ENCODE measurements around the gene USP53.

USP53 gene

DNA sequence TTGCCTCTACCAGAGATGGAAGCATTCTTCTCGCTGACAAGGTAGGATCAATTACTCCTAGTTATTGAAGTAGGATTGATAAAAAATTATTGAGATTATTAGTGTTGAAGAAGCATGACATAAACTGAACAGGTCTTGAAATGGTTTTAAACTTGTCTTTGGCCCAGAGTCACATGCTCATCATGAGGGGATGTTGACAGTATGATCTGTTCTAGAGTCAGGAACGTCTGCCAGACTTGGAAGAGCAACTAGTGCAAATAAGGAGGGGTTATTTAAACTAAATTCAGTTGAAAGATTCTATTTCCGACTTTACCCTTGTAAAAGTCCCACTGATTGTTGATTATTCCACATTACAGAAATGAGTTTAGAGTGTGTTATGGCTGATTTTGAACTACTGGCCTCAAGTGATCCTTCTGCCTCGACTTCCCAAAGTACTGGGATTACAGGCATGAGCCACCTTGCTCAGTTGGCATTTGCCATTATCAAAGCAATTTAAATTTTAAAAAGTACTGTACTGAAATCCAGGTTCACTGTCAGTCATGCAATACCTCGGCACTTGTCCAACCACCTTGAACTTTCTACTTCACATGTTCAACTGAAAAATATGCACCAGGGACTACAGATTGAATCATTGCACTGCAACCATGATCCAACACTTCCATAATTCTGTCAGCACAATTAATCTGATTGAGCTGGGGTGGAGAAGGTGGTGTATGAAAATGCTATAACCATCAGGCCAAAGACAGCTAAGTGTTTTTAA lies 89.7 kb downstream of the USP53 start:
- no peaks in the 10 kb centered on the region for H3K27me3 ChIP-seq (ENCODE audit: control insufficient read depth, insufficient read depth, low read length)
- H3K9ac ChIP-seq (ENCODE audit: low read length), result no peak overlapping the region
- H3K27ac ChIP-seq (ENCODE audit: low read length), result no peak overlapping the region
- no peak overlapping the region for H3K4me3 ChIP-seq (ENCODE audit: low read length)
- H3K4me1 ChIP-seq (ENCODE audit: control insufficient read depth, low read depth, low read length), result no peaks in the 10 kb centered on the region
- no peaks in the 10 kb centered on the region for H3K36me3 ChIP-seq (ENCODE audit: control insufficient read depth, low read depth, low read length)
- H3K9me3 ChIP-seq (ENCODE audit: control insufficient read depth, low read depth, low read length), result no peaks in the 10 kb centered on the region

DNA sequence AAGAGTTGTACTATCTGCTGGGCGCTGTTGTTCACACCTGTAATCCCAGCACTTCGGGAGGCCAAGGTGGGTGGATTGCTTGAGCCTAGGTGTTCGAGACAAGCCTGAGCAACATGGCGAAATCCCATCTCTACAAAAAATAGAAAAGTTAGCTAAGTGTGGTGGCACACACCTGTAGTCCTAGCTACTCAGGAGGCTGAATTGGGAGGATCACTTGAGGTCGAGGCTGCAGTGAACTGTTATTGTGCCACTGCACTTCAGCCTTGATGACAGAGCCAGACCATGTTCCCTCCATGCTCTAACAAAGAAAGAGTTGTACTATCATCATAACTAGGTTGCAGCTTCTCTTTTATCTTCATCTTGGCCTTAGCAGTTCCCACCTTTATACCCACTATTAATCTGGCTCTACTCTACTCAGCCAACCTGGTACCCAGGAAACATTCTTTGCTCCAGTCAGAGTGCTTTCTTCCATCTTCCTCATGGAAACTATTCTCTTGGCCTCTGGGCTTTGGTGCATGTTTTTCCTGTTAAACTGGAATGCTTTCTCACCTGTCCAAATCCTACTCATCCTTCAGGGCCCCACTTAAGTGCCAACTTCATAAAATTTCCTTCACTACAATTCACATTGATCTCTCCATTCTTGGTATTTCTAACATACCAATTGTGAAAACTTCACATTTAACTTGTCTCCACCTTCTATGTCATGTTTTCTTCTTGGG lies 91.2 kb downstream of the USP53 start:
- Histone ChIP-seq H3K36me3 (ENCODE audit: control insufficient read depth, low read depth, low read length) (no peaks in the 10 kb centered on the region), H3K9ac (ENCODE audit: low read length) (no peak overlapping the region)

DNA sequence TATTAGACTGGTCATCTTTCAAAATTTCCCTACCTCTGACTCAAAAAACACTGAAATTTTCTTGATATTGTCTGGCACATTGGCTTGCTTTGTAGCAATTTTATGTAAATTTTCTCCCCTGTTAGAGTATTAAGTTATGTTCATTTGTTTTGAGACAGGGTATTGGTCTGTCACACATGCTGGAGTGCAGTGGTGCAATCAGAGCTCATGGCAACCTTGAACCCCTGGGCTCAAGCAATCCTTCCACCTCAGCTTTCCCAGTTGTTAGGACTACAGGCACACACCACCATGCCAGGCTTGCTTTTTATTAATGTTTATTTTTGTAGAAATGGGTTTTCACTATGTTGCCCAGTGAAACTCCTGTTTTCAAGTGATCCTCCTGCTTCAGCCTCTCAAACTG lies 91.9 kb downstream of the USP53 start:
- no peaks in the 10 kb centered on the region for H3K4me1 ChIP-seq (ENCODE audit: control insufficient read depth, low read depth, low read length)
- no peak overlapping the region for H3K4me3 ChIP-seq (ENCODE audit: low read length)
- no peak overlapping the region for H3K9ac ChIP-seq (ENCODE audit: low read length)
- no peaks in the 10 kb centered on the region for H3K36me3 ChIP-seq (ENCODE audit: control insufficient read depth, low read depth, low read length)
- H3K9me3 ChIP-seq (ENCODE audit: control insufficient read depth, low read depth, low read length), result no peaks in the 10 kb centered on the region
- H3K27ac ChIP-seq (ENCODE audit: low read length), result no peak overlapping the region
- H3K27me3 ChIP-seq (ENCODE audit: control insufficient read depth, insufficient read depth, low read length), result no peaks in the 10 kb centered on the region

More for the DNA sequence above, 91.2 kb downstream of the USP53 start:
- no peak overlapping the region for H3K4me3 ChIP-seq (ENCODE audit: low read length)
- H3K9me3 ChIP-seq (ENCODE audit: control insufficient read depth, low read depth, low read length), result no peaks in the 10 kb centered on the region
- H3K27me3 ChIP-seq (ENCODE audit: control insufficient read depth, insufficient read depth, low read length), result no peaks in the 10 kb centered on the region
- no peak overlapping the region for H3K27ac ChIP-seq (ENCODE audit: low read length)
- no peaks in the 10 kb centered on the region for H3K4me1 ChIP-seq (ENCODE audit: control insufficient read depth, low read depth, low read length)

DNA sequence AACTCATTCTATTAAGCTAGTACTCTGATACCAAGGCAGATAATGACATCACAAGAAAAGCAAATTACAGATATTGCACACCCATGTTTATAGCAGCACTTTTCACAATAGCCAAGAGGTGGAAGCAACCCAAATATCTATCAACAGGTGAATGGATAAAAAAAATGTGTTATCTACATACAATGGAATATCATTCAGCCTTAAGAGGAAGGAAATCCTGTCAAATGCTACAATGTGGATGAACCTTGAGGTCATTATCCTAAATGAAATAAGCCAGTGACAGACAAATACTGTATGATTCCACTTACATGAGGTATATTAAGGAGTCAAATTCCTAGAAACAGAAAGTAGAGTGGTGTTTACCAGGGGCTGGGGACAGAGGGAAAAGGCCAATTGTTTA lies 95.1 kb downstream of the USP53 start:
- H3K9me3 ChIP-seq (ENCODE audit: control insufficient read depth, low read depth, low read length), result no peaks in the 10 kb centered on the region
- H3K4me3 ChIP-seq (ENCODE audit: low read length), result no peak overlapping the region
- H3K27me3 ChIP-seq (ENCODE audit: control insufficient read depth, insufficient read depth, low read length), result no peaks in the 10 kb centered on the region
- H3K36me3 ChIP-seq (ENCODE audit: control insufficient read depth, low read depth, low read length), result no peaks in the 10 kb centered on the region
- no peaks in the 10 kb centered on the region for H3K4me1 ChIP-seq (ENCODE audit: control insufficient read depth, low read depth, low read length)
- H3K9ac ChIP-seq (ENCODE audit: low read length), result no peak overlapping the region
- no peak overlapping the region for H3K27ac ChIP-seq (ENCODE audit: low read length)

DNA sequence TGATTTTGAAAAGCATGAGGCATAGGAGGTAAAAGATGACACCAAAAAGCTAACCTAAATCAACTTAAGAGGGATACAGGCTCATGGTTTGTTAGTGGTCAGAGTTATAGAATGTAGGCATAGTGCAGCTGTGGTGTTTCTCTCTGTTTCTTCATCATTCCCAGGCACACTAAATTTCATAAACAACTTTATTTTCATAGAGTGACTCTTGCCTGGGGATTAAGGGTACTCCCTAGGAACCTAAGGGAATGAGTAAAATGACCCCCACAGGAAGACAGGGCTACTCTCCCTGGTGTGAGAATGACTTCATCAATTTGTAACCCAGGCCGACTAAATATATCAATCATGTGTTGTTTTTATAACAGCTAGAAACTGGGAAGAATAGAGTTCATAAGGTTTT lies 98.3 kb downstream of the USP53 start:
- no peaks in the 10 kb centered on the region for H3K9me3 ChIP-seq (ENCODE audit: control insufficient read depth, low read depth, low read length)
- no peak overlapping the region for H3K9ac ChIP-seq (ENCODE audit: low read length)
- H3K36me3 ChIP-seq (ENCODE audit: control insufficient read depth, low read depth, low read length), result no peaks in the 10 kb centered on the region
- no peak overlapping the region for H3K4me3 ChIP-seq (ENCODE audit: low read length)
- H3K27ac ChIP-seq (ENCODE audit: low read length), result no peak overlapping the region
- peaks cover 5% of the 10 kb centered on the region for H3K4me1 ChIP-seq (ENCODE audit: control insufficient read depth, low read depth, low read length)
- no peaks in the 10 kb centered on the region for H3K27me3 ChIP-seq (ENCODE audit: control insufficient read depth, insufficient read depth, low read length)

DNA sequence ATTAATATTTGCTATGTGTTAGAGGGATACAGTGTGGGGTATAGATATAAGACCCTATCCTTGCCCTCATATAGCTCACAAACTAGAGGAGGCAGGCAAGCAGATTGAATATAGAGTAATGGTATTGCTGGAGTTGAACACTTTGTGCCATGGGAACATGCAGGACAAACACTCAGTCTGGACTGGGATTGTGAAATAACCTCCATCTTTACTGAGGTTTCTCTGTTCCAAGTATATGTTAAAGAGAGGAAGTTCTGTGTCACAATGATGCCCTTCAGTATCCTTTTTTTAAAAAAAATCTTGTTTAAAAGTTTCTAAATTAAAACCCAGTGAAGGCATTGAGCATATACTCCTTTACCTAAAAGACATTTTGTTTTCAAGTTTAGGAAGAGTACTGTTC lies 100.7 kb downstream of the USP53 start:
- Histone ChIP-seq H3K4me1 (ENCODE audit: control insufficient read depth, low read depth, low read length) (peaks cover 5% of the 10 kb centered on the region), H3K27me3 (ENCODE audit: control insufficient read depth, insufficient read depth, low read length) (no peaks in the 10 kb centered on the region), H3K9ac (ENCODE audit: low read length) (no peak overlapping the region), H3K9me3 (ENCODE audit: control insufficient read depth, low read depth, low read length) (no peaks in the 10 kb centered on the region), H3K36me3 (ENCODE audit: control insufficient read depth, low read depth, low read length) (no peaks in the 10 kb centered on the region), H3K27ac (ENCODE audit: low read length) (no peak overlapping the region), H3K4me3 (ENCODE audit: low read length) (no peak overlapping the region)

DNA sequence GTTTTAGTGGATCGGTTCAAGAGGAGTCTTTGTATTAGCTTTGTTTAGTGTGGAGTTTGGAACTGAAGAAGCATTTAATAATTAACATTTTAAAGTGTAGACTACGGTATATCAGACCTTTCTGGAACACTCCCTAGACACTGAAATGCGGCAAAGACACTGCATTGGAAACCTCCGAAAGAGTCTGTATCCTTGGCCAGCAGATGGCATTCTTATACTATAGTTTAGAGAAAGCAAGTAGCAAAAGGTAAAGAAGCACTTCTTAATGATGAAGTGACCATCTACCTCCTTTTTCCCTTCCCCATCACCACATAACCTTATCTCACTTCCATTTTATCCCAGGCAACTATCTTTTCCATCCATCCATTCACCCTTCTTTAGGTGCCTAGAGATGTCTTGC lies 101.8 kb downstream of the USP53 start:
- H3K9ac ChIP-seq (ENCODE audit: low read length), result no peak overlapping the region

DNA sequence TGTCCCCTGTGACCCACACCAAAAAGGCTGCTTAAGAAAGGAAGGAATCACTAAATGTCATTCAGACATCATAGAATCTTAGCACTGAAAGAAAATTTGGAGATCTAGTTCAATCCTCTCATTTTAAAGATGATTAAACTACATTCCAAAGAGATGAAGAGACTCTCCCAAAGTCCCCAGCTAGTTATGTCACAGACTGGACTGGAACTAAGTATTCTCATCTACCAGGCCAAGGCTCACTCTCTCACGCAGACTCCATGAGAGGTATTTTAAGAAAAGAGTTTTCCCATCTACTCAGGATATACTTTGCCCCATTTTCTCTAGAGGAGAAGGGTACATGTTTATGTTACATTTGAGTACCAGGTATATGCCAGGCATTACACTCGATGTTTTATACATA lies 102.5 kb downstream of the USP53 start:
- peaks cover 5% of the 10 kb centered on the region for H3K4me1 ChIP-seq (ENCODE audit: control insufficient read depth, low read depth, low read length)
- H3K9me3 ChIP-seq (ENCODE audit: control insufficient read depth, low read depth, low read length), result no peaks in the 10 kb centered on the region
- H3K27ac ChIP-seq (ENCODE audit: low read length), result no peak overlapping the region
- no peak overlapping the region for H3K4me3 ChIP-seq (ENCODE audit: low read length)
- H3K36me3 ChIP-seq (ENCODE audit: control insufficient read depth, low read depth, low read length), result no peaks in the 10 kb centered on the region
- no peaks in the 10 kb centered on the region for H3K27me3 ChIP-seq (ENCODE audit: control insufficient read depth, insufficient read depth, low read length)
- H3K9ac ChIP-seq (ENCODE audit: low read length), result no peak overlapping the region

More for the DNA sequence above, 101.8 kb downstream of the USP53 start:
- Histone ChIP-seq H3K9me3 (ENCODE audit: control insufficient read depth, low read depth, low read length) (no peaks in the 10 kb centered on the region), H3K27me3 (ENCODE audit: control insufficient read depth, insufficient read depth, low read length) (no peaks in the 10 kb centered on the region), H3K27ac (ENCODE audit: low read length) (no peak overlapping the region), H3K4me1 (ENCODE audit: control insufficient read depth, low read depth, low read length) (peaks cover 5% of the 10 kb centered on the region), H3K36me3 (ENCODE audit: control insufficient read depth, low read depth, low read length) (no peaks in the 10 kb centered on the region), H3K4me3 (ENCODE audit: low read length) (no peak overlapping the region)

DNA sequence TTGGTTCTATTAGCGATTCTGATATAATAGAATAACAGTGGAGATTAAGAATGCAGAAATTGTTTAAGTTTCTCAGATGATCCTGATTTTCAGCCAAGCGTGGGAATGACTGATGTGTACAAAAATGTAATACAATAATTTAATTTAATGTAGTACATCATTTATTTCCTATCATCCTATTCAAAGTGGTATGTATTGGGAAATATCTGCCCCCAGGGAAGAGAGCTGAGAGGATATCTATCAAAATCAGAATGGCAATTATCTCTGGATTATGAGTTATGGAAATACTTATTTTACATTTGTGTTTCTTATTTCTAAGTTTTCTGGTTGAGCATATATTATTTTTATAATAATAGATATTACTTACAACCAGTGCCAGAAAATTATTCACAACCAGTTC lies 105.5 kb downstream of the USP53 start:
- Histone ChIP-seq H3K9ac (ENCODE audit: low read length) (no peak overlapping the region), H3K27me3 (ENCODE audit: control insufficient read depth, insufficient read depth, low read length) (no peaks in the 10 kb centered on the region), H3K27ac (ENCODE audit: low read length) (no peak overlapping the region), H3K4me3 (ENCODE audit: low read length) (no peak overlapping the region), H3K36me3 (ENCODE audit: control insufficient read depth, low read depth, low read length) (no peaks in the 10 kb centered on the region), H3K9me3 (ENCODE audit: control insufficient read depth, low read depth, low read length) (no peaks in the 10 kb centered on the region), H3K4me1 (ENCODE audit: control insufficient read depth, low read depth, low read length) (peaks cover 5% of the 10 kb centered on the region)

DNA sequence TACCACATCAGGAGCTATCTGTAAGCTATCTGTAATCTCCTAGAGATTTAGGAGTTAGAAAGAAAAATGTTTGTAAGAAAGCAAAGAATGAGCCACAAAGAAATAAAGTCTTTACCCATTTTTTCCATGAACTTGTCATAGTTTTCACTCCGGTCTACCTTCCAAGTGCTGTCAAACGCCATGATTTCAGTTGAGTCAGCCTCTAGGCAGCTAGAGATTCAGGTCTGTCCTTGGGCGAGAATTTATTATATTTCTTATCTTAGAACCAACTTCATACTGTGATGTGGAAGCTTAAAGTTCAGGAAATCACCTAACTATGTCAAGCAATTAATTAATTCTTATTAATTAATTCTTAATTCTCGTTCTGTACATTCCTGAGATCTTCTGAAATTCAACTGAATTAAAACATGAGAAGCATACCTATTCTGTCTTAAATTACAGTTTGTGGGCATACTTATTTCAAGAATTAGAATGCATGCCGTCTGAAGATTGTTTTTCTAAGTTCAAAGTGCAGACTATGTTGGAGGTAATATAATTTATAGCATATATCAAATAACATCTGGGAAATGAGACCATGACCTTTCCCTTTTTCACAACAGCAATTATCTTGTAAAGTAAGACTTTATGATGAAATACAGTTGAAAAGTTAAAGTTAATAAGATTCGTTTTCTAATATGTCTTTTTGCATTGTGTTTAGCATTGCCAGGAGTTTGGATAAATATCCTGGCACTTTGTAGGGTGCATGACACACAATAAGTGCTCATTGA lies 109.6 kb downstream of the USP53 start, which contains the start of gene FABP2:
FABP2 (minus strand) TSS at position 218 of the 767 bp plus-strand sequence; CDS start at position 182, 36 bp downstream.
- no peak within 1 kb of the TSS for H3K9ac ChIP-seq (ENCODE audit: low read length)
- H3K4me3 ChIP-seq (ENCODE audit: low read length), result no peak within 1 kb of the TSS
- no peak within 1 kb of the TSS for H3K27ac ChIP-seq (ENCODE audit: low read length)
- no peaks in the 10 kb centered on the region for H3K4me1 ChIP-seq (ENCODE audit: control insufficient read depth, low read depth, low read length)
- no peaks in the 10 kb centered on the region for H3K27me3 ChIP-seq (ENCODE audit: control insufficient read depth, insufficient read depth, low read length)
- no peaks in the 10 kb centered on the region for H3K36me3 ChIP-seq (ENCODE audit: control insufficient read depth, low read depth, low read length)
- no peaks in the 10 kb centered on the region for H3K9me3 ChIP-seq (ENCODE audit: control insufficient read depth, low read depth, low read length)

DNA sequence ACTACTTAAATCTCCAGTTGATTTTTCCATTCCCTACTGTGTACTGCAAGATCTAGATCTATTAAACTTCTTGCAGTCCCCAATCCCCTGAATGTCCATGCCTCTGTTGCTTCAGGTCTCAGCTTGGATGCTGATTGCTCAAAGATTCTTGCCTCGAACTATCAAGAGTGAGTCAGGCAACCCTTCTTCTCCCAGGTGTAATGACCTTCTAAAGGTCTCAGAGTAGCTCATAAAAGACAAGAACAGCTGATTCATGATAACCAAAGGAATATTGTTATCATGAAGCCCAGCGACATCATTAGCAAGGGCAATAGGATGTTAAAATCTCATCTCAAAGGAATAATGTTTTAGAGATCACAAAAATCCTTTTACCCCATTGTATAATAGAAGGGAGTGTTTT lies 116.2 kb downstream of the USP53 start:
- no peaks in the 10 kb centered on the region for H3K9me3 ChIP-seq (ENCODE audit: control insufficient read depth, low read depth, low read length)
- H3K27ac ChIP-seq (ENCODE audit: low read length), result no peak overlapping the region
- no peak overlapping the region for H3K9ac ChIP-seq (ENCODE audit: low read length)
- no peaks in the 10 kb centered on the region for H3K36me3 ChIP-seq (ENCODE audit: control insufficient read depth, low read depth, low read length)
- no peak overlapping the region for H3K4me3 ChIP-seq (ENCODE audit: low read length)
- no peaks in the 10 kb centered on the region for H3K4me1 ChIP-seq (ENCODE audit: control insufficient read depth, low read depth, low read length)
- H3K27me3 ChIP-seq (ENCODE audit: control insufficient read depth, insufficient read depth, low read length), result no peaks in the 10 kb centered on the region

Data from iPS-18a (cell line).